Measurements from ENCODE around the gene KCTD17.

The KCTD17 gene

GRCh38 chr22:37021041-37021440, 30.5 kb upstream of the KCTD17 start:
- DNase-seq: no peak

GRCh38 chr22:37021710-37022482, 29.6 kb upstream of the KCTD17 start:
- DNase-seq: peak; percentile 78

- no peak for DNase-seq
Observed at GRCh38 chr22:37022483-37023337, 28.8 kb upstream of the KCTD17 start.

- DNase-seq: no peak
Observed at GRCh38 chr22:37023743-37024338, 27.7 kb upstream of the KCTD17 start.

GRCh38 chr22:37024339-37025157, 27.0 kb upstream of the KCTD17 start:
- DNase-seq: no peak

GRCh38 chr22:37025500-37026070, 26.0 kb upstream of the KCTD17 start:
- no peak for DNase-seq

- DNase-seq: no peak
Observed at GRCh38 chr22:37026325-37026724, 25.2 kb upstream of the KCTD17 start.

- DNase-seq: no peak
Observed at GRCh38 chr22:37027556-37027955, 24.0 kb upstream of the KCTD17 start.

GRCh38 chr22:37028692-37029674, 22.6 kb upstream of the KCTD17 start:
- DNase-seq: no peak

- DNase-seq: no peak
Observed at GRCh38 chr22:37030560-37031281, 20.8 kb upstream of the KCTD17 start.

- no peak for DNase-seq
Observed at GRCh38 chr22:37032134-37032534, 19.4 kb upstream of the KCTD17 start.

GRCh38 chr22:37032535-37033460, 18.7 kb upstream of the KCTD17 start:
- DNase-seq: no peak

- no peak for DNase-seq
Observed at GRCh38 chr22:37033605-37034430, 17.7 kb upstream of the KCTD17 start.

- DNase-seq: no peak
Observed at GRCh38 chr22:37036655-37037377, 14.7 kb upstream of the KCTD17 start.

- DNase-seq: no peak
Observed at GRCh38 chr22:37037669-37038068, 13.9 kb upstream of the KCTD17 start.

- no peak for DNase-seq
Observed at GRCh38 chr22:37039466-37039865, 12.1 kb upstream of the KCTD17 start.

GRCh38 chr22:37043209-37043827, 8.2 kb upstream of the KCTD17 start:
- DNase-seq: no peak
